T-helper 1 cell treated with Interleukin-12 subunit alpha and Interleukin-12 subunit beta and Interleukin-4 antibody, amounts not matched to agents 30 μg/mL and 1 μg/mL, for 36 hours (primary cell): Measurements from ENCODE around the gene SUOX.
"Not testable (repeated sequence)": the region's sequence is repeated elsewhere in the genome, so short reads cannot be mapped to it uniquely, and the experiment has no call there.

Experiments
- H3K27ac Mint-ChIP-seq: one replicate; pipeline ENCODE4 v1.8.0; 2021; ENCODE audit warnings: mild to moderate bottlenecking, mixed read lengths
- H3K27me3 Mint-ChIP-seq: one replicate; pipeline ENCODE4 v1.8.0; 2021; ENCODE audit warnings: low read depth, mixed read lengths
- H3K36me3 Mint-ChIP-seq: one replicate; pipeline ENCODE4 v1.8.0; 2021; ENCODE audit warnings: low read depth, mixed read lengths
- H3K4me1 Mint-ChIP-seq: one replicate; pipeline ENCODE4 v1.8.0; 2021; ENCODE audit warnings: low read depth, mixed read lengths
- H3K4me3 Mint-ChIP-seq: one replicate; pipeline ENCODE4 v1.8.0; 2021; ENCODE audit warnings: mild to moderate bottlenecking, moderate library complexity, mixed read lengths
- H3K9me3 Mint-ChIP-seq: one replicate; pipeline ENCODE4 v1.8.0; 2021; ENCODE audit warnings: mixed read lengths

SUOX gene

GRCh38 chr12:55973599-55974307, 23.3 kb upstream of the SUOX start, which contains the start of gene RAB5B:
Gene RAB5B, plus strand, starts transcription at chr12:55974078. Its CDS starts 12,883 bp downstream, at chr12:55986961.
- Mint-ChIP-seq H3K27ac (no peak within 1 kb of the TSS), H3K4me3 (no peak within 1 kb of the TSS), H3K4me1 (peaks cover 10% of the 10 kb centered on the region), H3K27me3 (no peaks in the 10 kb centered on the region), H3K36me3 (peaks cover 17% of the 10 kb centered on the region), H3K9me3 (no peaks in the 10 kb centered on the region)

- no peak overlapping the region for H3K27ac Mint-ChIP-seq
- peaks cover 17% of the 10 kb centered on the region for H3K36me3 Mint-ChIP-seq
- H3K4me1 Mint-ChIP-seq: peaks cover 10% of the 10 kb centered on the region
- no peaks in the 10 kb centered on the region for H3K9me3 Mint-ChIP-seq
- no peak overlapping the region for H3K4me3 Mint-ChIP-seq
- H3K27me3 Mint-ChIP-seq: no peaks in the 10 kb centered on the region
These were observed 22.8 kb upstream of the SUOX start for GRCh38 chr12:55974308-55974730.

- H3K4me3 Mint-ChIP-seq: no peak overlapping the region
- H3K27me3 Mint-ChIP-seq: no peaks in the 10 kb centered on the region
- no peak overlapping the region for H3K27ac Mint-ChIP-seq
- H3K36me3 Mint-ChIP-seq: peaks cover 29% of the 10 kb centered on the region
- H3K4me1 Mint-ChIP-seq: peaks cover 11% of the 10 kb centered on the region
- H3K9me3 Mint-ChIP-seq: no peaks in the 10 kb centered on the region
These were observed 18.7 kb upstream of the SUOX start for GRCh38 chr12:55978393-55978792.

GRCh38 chr12:55979069-55979468, 18.0 kb upstream of the SUOX start:
- Mint-ChIP-seq H3K4me3 (no peak overlapping the region), H3K27me3 (no peaks in the 10 kb centered on the region), H3K4me1 (peaks cover 15% of the 10 kb centered on the region), H3K9me3 (no peaks in the 10 kb centered on the region), H3K36me3 (peaks cover 33% of the 10 kb centered on the region), H3K27ac (no peak overlapping the region)

GRCh38 chr12:55981882-55982281, 15.2 kb upstream of the SUOX start:
- H3K9me3 Mint-ChIP-seq, H3K27ac Mint-ChIP-seq, H3K4me3 Mint-ChIP-seq, H3K27me3 Mint-ChIP-seq: not testable (repeated sequence)
- Mint-ChIP-seq H3K36me3 (peaks cover 39% of the 10 kb centered on the region), H3K4me1 (peaks cover 14% of the 10 kb centered on the region)

GRCh38 chr12:55982319-55982936, 14.6 kb upstream of the SUOX start:
- Mint-ChIP-seq H3K4me3 (no peak overlapping the region), H3K27ac (no peak overlapping the region), H3K36me3 (peaks cover 39% of the 10 kb centered on the region), H3K27me3 (no peaks in the 10 kb centered on the region), H3K4me1 (peaks cover 14% of the 10 kb centered on the region), H3K9me3 (no peaks in the 10 kb centered on the region)

GRCh38 chr12:55983232-55983842, 13.7 kb upstream of the SUOX start:
- Mint-ChIP-seq H3K9me3 (no peaks in the 10 kb centered on the region), H3K4me1 (peaks cover 13% of the 10 kb centered on the region), H3K27me3 (no peaks in the 10 kb centered on the region), H3K4me3 (no peak overlapping the region), H3K27ac (no peak overlapping the region), H3K36me3 (peaks cover 38% of the 10 kb centered on the region)

GRCh38 chr12:55984861-55985260, 12.2 kb upstream of the SUOX start:
- Mint-ChIP-seq H3K27me3 (no peaks in the 10 kb centered on the region), H3K27ac (no peak overlapping the region), H3K4me1 (peaks cover 11% of the 10 kb centered on the region), H3K9me3 (no peaks in the 10 kb centered on the region), H3K36me3 (peaks cover 38% of the 10 kb centered on the region), H3K4me3 (no peak overlapping the region)

- Mint-ChIP-seq H3K27me3 (no peaks in the 10 kb centered on the region), H3K9me3 (no peaks in the 10 kb centered on the region), H3K4me3 (no peak overlapping the region), H3K4me1 (peaks cover 8% of the 10 kb centered on the region), H3K36me3 (peaks cover 37% of the 10 kb centered on the region), H3K27ac (peak overlapping the region; percentile 3)
These were observed 11.7 kb upstream of the SUOX start for GRCh38 chr12:55985341-55985740.

GRCh38 chr12:55985976-55986375, 11.1 kb upstream of the SUOX start:
- not testable (repeated sequence) for H3K27ac Mint-ChIP-seq, H3K4me3 Mint-ChIP-seq, H3K9me3 Mint-ChIP-seq, H3K4me1 Mint-ChIP-seq, H3K27me3 Mint-ChIP-seq
- H3K36me3 Mint-ChIP-seq: peaks cover 39% of the 10 kb centered on the region

- Mint-ChIP-seq H3K4me3 (no peak overlapping the region), H3K27me3 (no peaks in the 10 kb centered on the region), H3K9me3 (no peaks in the 10 kb centered on the region), H3K36me3 (peaks cover 50% of the 10 kb centered on the region), H3K27ac (no peak overlapping the region), H3K4me1 (peaks cover 9% of the 10 kb centered on the region)
These were observed 6.0 kb upstream of the SUOX start for GRCh38 chr12:55991110-55991509.

- H3K36me3 Mint-ChIP-seq: peaks cover 46% of the 10 kb centered on the region
- H3K4me1 Mint-ChIP-seq: peaks cover 19% of the 10 kb centered on the region
- no peaks in the 10 kb centered on the region for H3K27me3 Mint-ChIP-seq
- H3K9me3 Mint-ChIP-seq: no peaks in the 10 kb centered on the region
- H3K4me3 Mint-ChIP-seq: no peak overlapping the region
- peak overlapping the region; percentile 36 for H3K27ac Mint-ChIP-seq
These were observed 3.7 kb upstream of the SUOX start for GRCh38 chr12:55993230-55993853.

GRCh38 chr12:55995366-55995765, 1.7 kb upstream of the SUOX start:
- Mint-ChIP-seq H3K9me3 (no peaks in the 10 kb centered on the region), H3K27ac (no peak overlapping the region), H3K4me3 (no peak overlapping the region), H3K36me3 (peaks cover 37% of the 10 kb centered on the region), H3K4me1 (peaks cover 24% of the 10 kb centered on the region), H3K27me3 (no peaks in the 10 kb centered on the region)

GRCh38 chr12:55996201-55996714, 818 bp upstream of the SUOX start:
- H3K36me3 Mint-ChIP-seq: peaks cover 28% of the 10 kb centered on the region
- H3K4me1 Mint-ChIP-seq: peaks cover 24% of the 10 kb centered on the region
- H3K27ac Mint-ChIP-seq: peak overlapping the region; percentile 26
- H3K9me3 Mint-ChIP-seq: no peaks in the 10 kb centered on the region
- peak overlapping the region; percentile 79 for H3K4me3 Mint-ChIP-seq
- no peaks in the 10 kb centered on the region for H3K27me3 Mint-ChIP-seq
